ENCODE data around the gene MMP2.
A peak's percentile ranks its signal among the peaks of the same experiment; 100 is the strongest.

MMP2 gene

GRCh38 chr16:55492756-55493380, 13.9 kb downstream of the MMP2 start:
- TF ChIP-seq, protein P1, sequence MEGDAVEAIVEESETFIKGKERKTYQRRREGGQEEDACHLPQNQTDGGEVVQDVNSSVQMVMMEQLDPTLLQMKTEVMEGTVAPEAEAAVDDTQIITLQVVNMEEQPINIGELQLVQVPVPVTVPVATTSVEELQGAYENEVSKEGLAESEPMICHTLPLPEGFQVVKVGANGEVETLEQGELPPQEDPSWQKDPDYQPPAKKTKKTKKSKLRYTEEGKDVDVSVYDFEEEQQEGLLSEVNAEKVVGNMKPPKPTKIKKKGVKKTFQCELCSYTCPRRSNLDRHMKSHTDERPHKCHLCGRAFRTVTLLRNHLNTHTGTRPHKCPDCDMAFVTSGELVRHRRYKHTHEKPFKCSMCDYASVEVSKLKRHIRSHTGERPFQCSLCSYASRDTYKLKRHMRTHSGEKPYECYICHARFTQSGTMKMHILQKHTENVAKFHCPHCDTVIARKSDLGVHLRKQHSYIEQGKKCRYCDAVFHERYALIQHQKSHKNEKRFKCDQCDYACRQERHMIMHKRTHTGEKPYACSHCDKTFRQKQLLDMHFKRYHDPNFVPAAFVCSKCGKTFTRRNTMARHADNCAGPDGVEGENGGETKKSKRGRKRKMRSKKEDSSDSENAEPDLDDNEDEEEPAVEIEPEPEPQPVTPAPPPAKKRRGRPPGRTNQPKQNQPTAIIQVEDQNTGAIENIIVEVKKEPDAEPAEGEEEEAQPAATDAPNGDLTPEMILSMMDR (conservative IDR thresholded peaks at IDR 0.05; ENCODE audit: low read length), result no peak
- no peak for DNase-seq (ENCODE audit: low read depth)
- H3K4me3 ChIP-seq (ENCODE audit: low read length), result no peak overlapping the region

- peak; percentile 98 for DNase-seq (ENCODE audit: low read depth)
- TF ChIP-seq, protein P1 (conservative IDR thresholded peaks at IDR 0.05; ENCODE audit: low read length), result peak; percentile 52
Measured at GRCh38 chr16:55494994-55495421, 16.0 kb downstream of the MMP2 start.

DNA sequence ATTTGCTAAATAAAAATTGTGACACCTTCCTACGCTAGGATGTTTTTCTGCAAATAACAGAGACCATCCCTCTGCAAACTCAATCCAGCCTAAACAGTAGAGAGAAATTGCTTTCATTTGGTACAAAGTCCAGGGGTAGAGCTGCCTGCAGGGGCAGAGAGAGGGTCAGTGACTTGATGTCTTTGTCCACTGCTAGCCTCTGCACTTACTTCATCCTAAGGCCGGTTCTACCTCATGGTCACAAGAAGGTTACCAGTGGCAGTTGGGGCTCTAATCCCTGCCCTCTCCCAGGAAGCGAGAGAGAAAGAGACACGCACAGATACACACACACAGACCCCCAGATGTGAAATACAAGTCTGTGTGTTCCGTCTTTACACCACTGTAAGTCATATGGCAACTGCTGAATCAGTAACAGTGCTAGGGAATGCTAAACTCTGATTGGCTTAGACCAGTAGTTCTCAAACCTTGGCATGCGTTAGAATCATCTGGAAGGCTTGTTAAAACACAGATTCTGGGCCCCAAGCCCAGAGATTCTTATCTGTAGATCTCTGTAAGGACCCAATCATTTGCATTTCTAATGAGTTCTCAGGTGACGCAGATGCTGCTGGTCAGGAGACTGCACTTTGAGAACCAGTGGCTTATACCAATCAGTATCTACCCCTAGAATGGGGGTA, 16.8 kb downstream of the MMP2 start:
- H3K4me3 ChIP-seq (ENCODE audit: low read length), result no peak overlapping the region
- TF ChIP-seq, protein P1 (conservative IDR thresholded peaks at IDR 0.05; ENCODE audit: low read length), result no peak
- peak; percentile 93 for DNase-seq (ENCODE audit: low read depth)

More at GRCh38 chr16:55494994-55495421, 16.0 kb downstream of the MMP2 start:
- H3K4me3 ChIP-seq (ENCODE audit: low read length), result no peak overlapping the region

- DNase-seq (ENCODE audit: low read depth), result no peak
- no peak overlapping the region for H3K4me3 ChIP-seq (ENCODE audit: low read length)
- TF ChIP-seq, protein P1 (conservative IDR thresholded peaks at IDR 0.05; ENCODE audit: low read length), result no peak
Measured at GRCh38 chr16:55496509-55497145, 17.6 kb downstream of the MMP2 start.

GRCh38 chr16:55497558-55497957, 18.6 kb downstream of the MMP2 start:
- no peak for DNase-seq (ENCODE audit: low read depth)
- TF ChIP-seq, protein P1 (conservative IDR thresholded peaks at IDR 0.05; ENCODE audit: low read length), result no peak
- H3K4me3 ChIP-seq (ENCODE audit: low read length), result no peak overlapping the region

DNA sequence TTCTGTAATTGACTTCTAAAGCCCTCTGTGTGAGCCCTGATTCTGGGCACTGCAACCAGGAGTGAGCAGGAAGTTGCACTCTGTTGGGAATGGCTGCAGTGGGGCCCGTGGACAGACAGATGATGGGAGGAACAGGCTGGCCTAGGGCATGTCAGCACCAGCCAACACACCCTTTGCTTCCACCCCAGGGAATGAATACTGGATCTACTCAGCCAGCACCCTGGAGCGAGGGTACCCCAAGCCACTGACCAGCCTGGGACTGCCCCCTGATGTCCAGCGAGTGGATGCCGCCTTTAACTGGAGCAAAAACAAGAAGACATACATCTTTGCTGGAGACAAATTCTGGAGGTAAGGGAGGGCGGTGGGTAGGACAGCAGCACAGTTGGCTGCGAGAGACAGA, 19.1 kb downstream of the MMP2 start:
- no peak overlapping the region for H3K4me3 ChIP-seq (ENCODE audit: low read length)
- no peak for DNase-seq (ENCODE audit: low read depth)
- TF ChIP-seq, protein P1 (conservative IDR thresholded peaks at IDR 0.05; ENCODE audit: low read length), result no peak
